AG10803 (cell line): ENCODE measurements around the gene PPFIBP2.
"Not testable (repeated sequence)": the region's sequence is repeated elsewhere in the genome, so short reads cannot be mapped to it uniquely, and the experiment has no call there.

Experiments used
- DNase-seq: peaks from one replicate; pipeline ENCODE4 v3.0.0; 2010; ENCODE audit warnings: low read depth
- H3K4me3 ChIP-seq: 2 replicates; pipeline ENCODE4 v1.5.1; 2011; ENCODE audit warnings: mild to moderate bottlenecking, low read length, control low read depth
- CTCF ChIP-seq: conservative IDR thresholded peaks from 2 replicates; pipeline ENCODE4 v1.5.1; 2011; ENCODE audit warnings: mild to moderate bottlenecking, low read length, control low read depth, inconsistent platforms

Gene PPFIBP2

DNA sequence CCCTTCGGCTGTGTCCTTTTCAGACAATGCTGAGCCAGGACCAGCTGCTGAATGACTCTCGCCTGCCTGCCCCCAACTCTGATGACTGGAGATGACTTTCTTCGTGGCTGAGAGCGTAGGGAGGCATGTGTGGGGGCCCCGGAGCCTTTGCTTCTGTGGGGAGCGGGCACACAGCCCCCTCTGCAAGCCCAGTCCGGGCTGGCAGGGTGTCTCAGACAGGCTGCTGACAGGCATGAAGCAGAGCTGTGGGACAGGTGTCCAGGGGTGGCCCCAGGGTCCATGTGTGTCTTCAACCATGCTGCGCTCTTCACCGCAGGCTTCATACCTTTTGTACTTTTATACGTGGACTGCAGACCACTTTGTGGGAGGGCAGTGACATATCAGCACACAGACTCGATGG, 142.9 kb downstream of the PPFIBP2 start:
- H3K4me3 ChIP-seq = no peak overlapping the region
- no peak for TF ChIP-seq CTCF
- no peak for DNase-seq

- H3K4me3 ChIP-seq = no peak overlapping the region
- TF ChIP-seq CTCF = peak; percentile 78
- DNase-seq = peak; percentile 80
Measured at GRCh38 chr11:7657306-7658025, 143.7 kb downstream of the PPFIBP2 start.

- not testable (repeated sequence) for DNase-seq
Measured at GRCh38 chr11:7663531-7663930, 149.7 kb downstream of the PPFIBP2 start.

GRCh38 chr11:7664867-7665266, 151.1 kb downstream of the PPFIBP2 start:
- no peak for DNase-seq
- no peak overlapping the region for H3K4me3 ChIP-seq
- no peak for TF ChIP-seq CTCF

More at GRCh38 chr11:7663531-7663930, 149.7 kb downstream of the PPFIBP2 start:
- not testable (repeated sequence) for H3K4me3 ChIP-seq

GRCh38 chr11:7665473-7666291, 151.9 kb downstream of the PPFIBP2 start:
- peak; percentile 75 for TF ChIP-seq CTCF
- H3K4me3 ChIP-seq = no peak overlapping the region
- peak; percentile 47 for DNase-seq

GRCh38 chr11:7666292-7666866, 152.6 kb downstream of the PPFIBP2 start:
- TF ChIP-seq CTCF = no peak
- DNase-seq = no peak
- no peak overlapping the region for H3K4me3 ChIP-seq

- no peak for TF ChIP-seq CTCF
- H3K4me3 ChIP-seq = no peak overlapping the region
- DNase-seq = no peak
Measured at GRCh38 chr11:7667460-7667859, 153.7 kb downstream of the PPFIBP2 start.
